ENCODE data around the gene MANBA.

The MANBA gene

DNA sequence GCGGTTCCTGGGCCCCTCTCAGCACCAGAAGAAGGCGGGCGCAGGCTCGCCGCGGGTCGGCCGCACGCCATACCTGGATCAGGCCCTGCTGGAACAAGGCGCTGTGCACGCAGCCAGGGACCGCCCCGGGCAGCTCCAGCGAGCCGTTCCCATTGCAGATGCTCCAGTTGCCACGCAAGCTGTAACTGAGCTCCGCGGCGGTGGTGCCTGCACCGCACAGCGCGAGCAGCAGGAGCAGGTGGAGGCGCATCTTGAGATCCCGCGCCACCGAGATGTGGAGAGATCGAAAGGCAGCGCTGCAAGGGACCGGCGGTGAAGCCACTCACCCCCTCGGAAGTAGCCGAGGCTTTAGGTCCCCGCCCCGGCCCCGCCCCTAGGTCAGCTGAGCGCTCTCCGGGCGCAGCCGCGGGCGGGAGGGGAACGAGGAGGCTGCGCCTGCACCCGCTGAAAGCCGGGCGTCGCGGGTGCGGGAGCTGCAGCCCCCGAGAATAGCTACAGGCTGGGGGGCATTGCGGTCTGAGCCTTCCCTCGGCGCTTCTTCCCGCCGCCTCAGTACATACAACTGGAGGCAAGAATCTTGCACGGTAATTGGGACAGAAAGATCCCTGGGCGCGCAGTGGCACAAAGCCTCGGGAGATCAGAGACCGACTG, at the start of gene MANBA:
Gene MANBA (minus strand): TSS at position 324 of the 651 bp plus-strand sequence. CDS start 74 bp downstream, at position 250.
- DNase-seq = peak; percentile 83

DNA sequence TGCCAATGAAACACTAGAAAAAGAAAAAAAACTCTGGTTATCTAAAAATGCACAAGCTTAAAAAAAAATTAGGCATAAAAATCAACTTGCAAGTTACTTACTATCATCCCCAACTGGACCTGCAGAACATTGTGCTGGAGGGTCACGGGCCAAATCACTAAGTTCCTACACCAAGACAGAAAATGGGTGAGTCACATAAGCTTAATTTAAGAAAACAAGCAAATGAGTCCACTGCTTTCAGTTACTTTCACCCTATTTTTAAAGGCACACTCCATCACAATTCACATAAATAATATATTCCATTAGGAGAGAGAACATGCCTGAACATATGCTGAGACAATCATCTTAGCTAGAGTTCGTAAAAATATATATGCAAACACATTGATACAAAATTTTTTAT, 48.9 kb upstream of the MANBA start:
- no peak for DNase-seq

DNA sequence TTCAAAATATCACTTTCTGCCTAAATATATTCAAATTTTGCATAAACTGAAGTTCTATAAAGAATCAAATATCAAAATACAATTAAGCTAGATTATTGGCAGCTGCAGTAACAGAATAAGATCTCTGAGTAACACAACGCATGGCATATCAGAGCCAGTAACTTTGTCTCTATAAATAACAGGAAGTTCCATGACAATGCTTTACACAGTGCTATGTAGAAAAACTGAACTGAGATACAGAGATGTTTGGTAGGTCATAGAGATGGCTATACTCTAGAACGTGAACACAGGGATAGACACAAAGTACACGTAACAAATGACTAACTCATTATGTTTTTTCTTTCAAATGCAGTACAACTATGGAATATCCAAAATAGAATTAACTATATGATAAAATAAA, 48.4 kb upstream of the MANBA start:
- no peak for DNase-seq

- DNase-seq = no peak
These were observed 47.2 kb upstream of the MANBA start for GRCh38 chr4:102808009-102808408.

- DNase-seq = no peak
These were observed 46.6 kb upstream of the MANBA start for GRCh38 chr4:102807345-102807744.

DNA sequence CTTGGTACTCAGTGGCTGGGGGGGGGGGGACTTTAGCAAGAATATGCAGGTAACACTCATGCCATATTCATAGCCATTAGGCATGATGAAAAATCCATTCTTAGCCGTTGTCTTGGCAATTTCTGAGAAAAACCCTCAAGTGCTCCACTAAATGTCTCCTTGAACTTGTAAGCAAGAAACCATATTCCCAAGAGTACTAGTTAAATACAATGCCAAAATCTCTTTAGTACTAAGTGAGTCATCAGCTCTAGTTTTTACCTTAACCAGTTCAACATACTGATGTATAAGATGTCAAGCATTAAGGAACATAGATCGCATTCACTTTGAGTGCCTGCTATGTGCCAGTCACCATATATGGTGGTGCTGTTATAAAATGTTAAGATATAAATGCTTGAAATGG, 39.0 kb upstream of the MANBA start:
- DNase-seq = no peak

DNA sequence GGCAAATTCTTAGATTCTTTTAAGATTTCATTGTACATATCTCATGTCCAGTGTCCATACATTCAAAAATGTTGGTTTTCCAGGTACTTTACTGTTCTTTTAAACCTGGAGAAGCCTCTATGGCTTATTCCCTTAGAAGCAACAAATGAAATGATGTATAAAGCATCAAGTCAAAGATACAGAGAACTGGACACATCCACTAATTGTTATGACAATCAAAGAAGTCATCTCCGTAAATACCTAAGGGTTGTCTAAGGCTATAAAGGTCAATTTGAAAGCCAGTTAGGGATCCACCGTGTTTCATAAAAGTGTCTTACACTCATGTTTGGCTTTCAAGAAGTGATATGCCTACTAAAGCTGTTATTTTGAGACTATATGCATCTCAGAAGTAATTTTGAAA, 34.2 kb upstream of the MANBA start:
- DNase-seq = no peak

DNA sequence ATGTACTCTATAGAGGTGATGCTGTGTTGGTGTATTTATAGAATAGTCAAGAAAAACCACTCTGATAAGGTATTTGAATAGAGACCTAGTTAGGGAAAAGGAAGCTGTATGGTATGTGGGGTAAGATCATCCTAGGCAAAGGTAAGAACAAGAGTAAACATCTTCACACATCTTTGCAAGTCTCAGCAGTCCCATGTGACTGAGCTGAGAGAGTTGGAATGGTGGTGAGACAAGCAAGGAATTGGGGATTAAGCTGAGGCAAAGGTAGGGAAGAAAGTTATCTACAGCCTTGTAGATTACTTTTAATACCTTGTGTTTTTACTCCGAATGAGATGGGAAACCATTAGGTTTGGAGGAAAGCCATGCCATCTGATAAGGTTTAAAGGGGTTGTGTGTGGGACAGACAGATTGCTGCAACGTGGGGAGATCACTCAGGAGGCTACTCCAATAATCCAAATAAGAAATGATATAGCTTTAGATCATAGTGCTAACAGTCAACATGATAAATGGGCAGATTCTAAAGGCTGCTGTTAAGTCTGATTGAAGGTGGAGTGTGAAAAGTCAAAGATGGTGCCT, 31.7 kb upstream of the MANBA start:
- DNase-seq = no peak

- DNase-seq = no peak
These were observed 30.6 kb upstream of the MANBA start for GRCh38 chr4:102791318-102791835.

DNA sequence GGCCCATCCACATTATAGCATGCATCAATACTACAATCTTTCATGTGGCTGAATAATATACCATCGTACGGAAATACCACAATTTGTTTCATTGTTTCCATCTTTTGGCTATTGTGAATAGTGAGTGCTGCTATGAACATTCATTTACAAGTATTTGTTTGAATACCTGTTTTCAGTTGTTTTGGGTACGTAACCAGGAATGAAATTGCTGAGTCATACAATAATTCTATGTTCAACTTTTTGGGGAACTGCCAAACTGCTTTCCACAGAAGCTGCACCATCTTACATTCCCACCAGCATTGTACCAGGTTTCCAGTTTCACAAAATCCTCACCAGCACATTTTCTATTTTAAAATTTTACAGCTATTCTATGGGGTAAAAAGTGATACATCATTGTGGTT, 28.5 kb upstream of the MANBA start:
- DNase-seq = no peak

GRCh38 chr4:102787944-102788343, 27.2 kb upstream of the MANBA start:
- no peak for DNase-seq

- no peak for DNase-seq
These were observed 26.5 kb upstream of the MANBA start for GRCh38 chr4:102787096-102787881.

GRCh38 chr4:102786279-102786678, 25.5 kb upstream of the MANBA start:
- DNase-seq = no peak

GRCh38 chr4:102783006-102783405, 22.2 kb upstream of the MANBA start:
- DNase-seq = no peak

DNA sequence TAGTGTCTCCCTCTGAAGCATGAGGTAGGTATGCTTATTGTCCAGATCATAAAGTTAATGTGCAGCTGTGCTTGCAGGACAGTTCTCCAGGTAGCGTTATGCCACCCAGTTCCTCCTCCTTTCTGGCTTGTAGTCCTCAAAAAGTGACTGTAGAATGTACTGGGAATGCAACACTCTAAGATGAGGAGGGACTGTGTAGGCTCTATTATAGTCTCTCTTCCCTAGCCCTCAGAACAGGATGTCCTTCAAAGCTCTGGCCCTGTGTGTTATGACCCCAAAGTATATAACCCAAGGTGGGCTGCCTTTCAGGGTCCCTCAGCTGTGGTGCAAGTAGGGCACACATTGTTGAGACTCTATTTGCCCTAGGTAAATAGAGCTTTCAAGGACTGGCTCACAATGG, 20.8 kb upstream of the MANBA start:
- no peak for DNase-seq

- DNase-seq = no peak
These were observed 19.8 kb upstream of the MANBA start for GRCh38 chr4:102780476-102781144.

DNA sequence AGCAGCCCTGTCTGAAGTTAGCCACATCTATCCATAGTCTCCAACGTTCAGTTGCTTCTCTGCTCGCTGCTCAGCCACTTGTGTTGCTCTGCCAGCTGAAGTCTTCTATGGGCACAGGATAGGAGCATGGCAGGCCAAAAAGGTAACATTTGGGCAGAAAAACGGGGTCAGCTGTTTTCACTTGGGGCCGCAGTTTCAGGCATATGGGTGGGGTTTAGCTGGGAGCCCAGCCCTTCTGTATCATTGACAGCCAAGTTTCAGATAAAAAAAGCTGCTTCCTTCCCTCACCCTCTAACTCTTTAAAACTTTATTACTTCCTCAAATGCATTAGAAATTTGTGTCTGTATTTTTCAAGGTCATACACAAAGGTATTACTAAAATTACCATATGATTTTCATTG, 18.4 kb upstream of the MANBA start:
- DNase-seq = no peak

DNA sequence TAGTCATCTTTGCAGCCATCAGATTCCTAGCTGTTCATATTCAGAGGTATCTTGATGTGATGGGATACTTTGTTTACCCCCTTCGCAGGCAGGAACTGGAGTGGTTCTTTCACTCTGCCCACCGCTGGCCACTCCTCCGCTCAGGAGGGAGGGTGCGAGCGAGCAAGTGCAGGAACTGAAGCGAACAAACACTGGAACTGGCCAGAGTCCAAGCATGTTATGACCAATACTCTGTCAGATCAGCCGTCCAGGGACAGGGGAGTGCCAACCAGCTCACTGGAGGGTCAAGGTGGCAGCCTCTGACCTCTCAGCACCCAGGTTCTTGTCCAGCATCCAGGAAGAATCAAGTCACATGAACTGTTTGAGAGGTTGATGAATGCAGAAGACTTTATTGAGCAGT, 18.0 kb upstream of the MANBA start:
- DNase-seq = no peak

GRCh38 chr4:102775805-102776204, 15.0 kb upstream of the MANBA start:
- DNase-seq = no peak

DNA sequence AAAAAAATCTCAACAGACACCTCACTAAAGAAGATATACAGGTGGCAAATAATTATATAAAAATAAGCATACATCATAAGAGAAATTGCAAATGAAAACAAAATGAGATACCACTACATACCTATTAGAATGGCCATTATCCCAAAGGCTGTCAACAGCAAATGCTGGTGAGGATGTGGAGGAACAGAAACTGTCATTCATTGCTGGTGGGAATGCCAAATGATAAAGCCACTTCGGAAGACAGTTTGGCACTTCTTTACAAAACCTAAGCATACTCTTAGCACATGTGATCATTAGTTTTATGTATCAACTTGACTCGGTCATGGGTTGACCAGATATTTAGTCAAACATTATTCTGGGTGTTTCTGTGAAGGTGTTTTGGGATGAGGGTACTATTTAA, 13.5 kb upstream of the MANBA start:
- no peak for DNase-seq

DNA sequence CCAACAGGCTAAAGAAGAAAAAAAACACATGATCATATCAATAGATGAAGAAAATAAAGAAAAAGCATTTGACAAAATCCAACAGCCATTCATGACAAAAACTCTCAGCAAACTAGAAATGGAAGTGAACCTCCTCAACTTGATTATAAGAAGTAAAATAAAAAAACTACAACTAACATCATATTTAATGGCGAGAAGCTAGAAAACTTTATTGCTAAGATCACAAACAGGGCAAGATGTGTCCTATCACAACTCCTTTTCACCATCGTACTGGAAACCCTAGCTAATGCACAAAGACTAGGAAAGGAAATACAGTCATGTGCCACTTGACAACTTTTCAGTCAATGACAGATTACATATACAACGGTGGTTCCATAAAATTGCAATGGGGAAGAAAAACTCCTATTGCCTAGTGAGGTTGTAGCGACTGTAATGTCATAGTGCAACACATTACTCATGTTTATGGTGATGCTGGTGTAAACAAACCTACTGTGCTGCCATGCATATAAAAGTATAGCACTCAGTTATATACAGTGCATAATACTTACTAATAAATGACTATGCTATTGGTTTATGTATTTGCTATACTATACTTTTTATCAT, 12.1 kb upstream of the MANBA start:
- DNase-seq = no peak

- no peak for DNase-seq
These were observed 4.1 kb upstream of the MANBA start for GRCh38 chr4:102764901-102765300.

DNA sequence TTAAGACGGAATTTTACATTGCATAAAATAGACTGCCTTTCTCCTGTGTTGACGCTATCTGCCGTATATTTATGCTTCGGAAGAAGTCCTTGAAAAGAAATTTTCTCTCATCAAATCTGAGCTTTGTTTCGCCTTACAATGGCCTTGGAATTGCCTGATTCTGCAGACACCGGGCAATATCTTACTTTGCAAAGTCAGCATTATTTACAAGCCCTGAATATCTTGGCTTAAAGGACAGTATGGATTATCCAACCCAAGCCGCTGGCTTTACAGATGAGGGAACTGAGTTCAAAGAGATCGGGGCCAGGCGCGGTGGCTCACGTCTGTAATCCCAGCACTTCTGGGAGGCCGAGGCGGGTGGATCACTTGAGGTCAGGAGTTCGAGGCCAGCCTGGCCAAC, 1.1 kb upstream of the MANBA start:
- DNase-seq = no peak
